Purkinje cell (primary cell): ENCODE data around the gene CD180. TPM values are rescaled to one million over a fixed set of nuclear protein-coding genes. Genes with fewer than 3 reads are reported as not detected.

Experiments used
- polyA plus RNA-seq: library from polyadenylated mRNA; unstranded; fragments of >200 nt; fragmentation: Nextera tagmentation; gene quantifications from 2 replicates; pipeline ENCODE4 v1.2.1, GENCODE V29; 2014

Gene CD180
- not detected in 2 replicates for polyA plus RNA-seq

DNA sequence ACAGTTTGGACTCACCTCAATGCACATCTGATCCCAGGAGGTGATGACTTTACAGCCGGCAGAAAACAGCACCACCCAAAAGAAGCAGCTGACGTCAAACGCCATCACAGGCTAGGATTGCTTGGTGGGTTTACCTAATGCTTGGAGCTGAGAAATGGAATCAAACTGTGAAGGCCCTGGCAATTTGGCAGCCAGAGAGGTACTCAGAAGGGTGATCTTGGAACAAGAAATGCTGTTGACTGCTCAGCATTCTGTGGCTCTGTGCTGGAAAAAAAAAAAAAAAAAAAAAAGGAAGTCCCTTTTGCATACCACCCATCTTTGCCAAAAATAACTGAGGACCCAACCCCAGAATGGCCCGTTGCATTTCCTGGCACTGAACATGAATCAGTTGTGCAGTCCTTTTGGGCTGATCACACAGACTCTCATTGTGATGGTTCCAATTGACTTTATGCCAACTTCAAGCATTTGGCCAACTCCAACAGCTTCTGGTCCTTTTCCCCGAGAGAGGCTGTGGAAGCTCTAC is at the start of gene CD180:
Gene CD180, minus strand, starts transcription at position 263 of the 523 bp plus-strand sequence. Its CDS starts 158 bp downstream, at position 105.

